ENCODE data around the gene HS2ST1. TPM values are rescaled to one million over a fixed set of nuclear protein-coding genes. Genes with fewer than 3 reads are reported as not detected.

The HS2ST1 gene
- total and polyA plus RNA-seq, 2 donors (not counting 3 experiments of a cell fraction or from before 2014, with no cell fraction given), result 5.5 to 31.2 TPM

- FAIRE-seq, result no peak
- Histone ChIP-seq H2AFZ (ENCODE audit: low read depth, low read length) (no peak overlapping the region), H3K9me1 (replicated peaks; ENCODE audit: control insufficient read depth, extremely low read depth, insufficient read depth, low read length) (no peaks in the 10 kb centered on the region), H3K36me3 (ENCODE audit: control insufficient read depth in 2 of 2, extremely low read depth in 1 of 2, insufficient read depth in 2 of 2, low read length in 2 of 2) (no peaks in the 10 kb centered on the region), H3K4me2 (ENCODE audit: insufficient read depth, low read length) (no peak overlapping the region), H4K20me1 (replicated peaks; ENCODE audit: control insufficient read depth, extremely low read depth, insufficient read depth, low read length) (no peaks in the 10 kb centered on the region), H3K79me2 (ENCODE audit: control insufficient read depth, insufficient read depth, low read length) (no peaks in the 10 kb centered on the region), H3K9me3 (replicated peaks; ENCODE audit: control insufficient read depth, insufficient read depth, low read length) (no peaks in the 10 kb centered on the region), H3K27ac (ENCODE audit: insufficient read depth, low read depth, low read length) (no peak overlapping the region), H3K4me1 (ENCODE audit: control insufficient read depth, extremely low read depth, insufficient read depth, low read length) (no peaks in the 10 kb centered on the region), H3K27me3 (ENCODE audit: control insufficient read depth in 2 of 2, insufficient read depth in 2 of 2, low read length in 2 of 2) (no peaks in the 10 kb centered on the region), H3K9ac (replicated peaks; ENCODE audit: extremely low read depth, insufficient read depth, low read length) (no peak overlapping the region), H3K4me3 (replicated peaks in 1 of 3; ENCODE audit: insufficient read depth in 1 of 3, low read depth in 1 of 3, low read length in 3 of 3) (no peak overlapping the region)
- CTCF ChIA-PET, result interaction anchor here (0.8 to 0.9 kb wide), 2 partner anchors 12 kb away, joined by 4 read pairs; no protein-coding TSS in a partner anchor
- intact Hi-C loops (cut with micrococcal nuclease) (no loop called here), dilution Hi-C loops (cut with MboI; ENCODE audit: extremely low pct_ligation_motif_present, low sequenced_read_pairs) (no loop called here)
- no peak for TF ChIP-seq MAX (IDR thresholded peaks at IDR 0.05; ENCODE audit: insufficient read depth, insufficient read length)
- POLR2A ChIA-PET, result no interaction called here
- no TSS peak for BruUV-seq (replicated peaks)
- no peak for DNase-seq (ENCODE audit: low read depth, low spot score)
Observed at GRCh38 chr1:87052961-87053360, 138.5 kb downstream of the HS2ST1 start.

- POLR2A ChIA-PET, result no interaction called here
- Histone ChIP-seq H3K9ac (replicated peaks; ENCODE audit: extremely low read depth, insufficient read depth, low read length) (no peak overlapping the region), H3K36me3 (ENCODE audit: control insufficient read depth in 2 of 2, extremely low read depth in 1 of 2, insufficient read depth in 2 of 2, low read length in 2 of 2) (no peaks in the 10 kb centered on the region), H3K9me1 (replicated peaks; ENCODE audit: control insufficient read depth, extremely low read depth, insufficient read depth, low read length) (no peaks in the 10 kb centered on the region), H4K20me1 (replicated peaks; ENCODE audit: control insufficient read depth, extremely low read depth, insufficient read depth, low read length) (no peaks in the 10 kb centered on the region), H3K27ac (ENCODE audit: insufficient read depth, low read depth, low read length) (no peak overlapping the region), H3K4me3 (replicated peaks in 1 of 3; ENCODE audit: insufficient read depth in 1 of 3, low read depth in 1 of 3, low read length in 3 of 3) (no peak overlapping the region), H3K4me1 (ENCODE audit: control insufficient read depth, extremely low read depth, insufficient read depth, low read length) (no peaks in the 10 kb centered on the region), H3K27me3 (ENCODE audit: control insufficient read depth in 2 of 2, insufficient read depth in 2 of 2, low read length in 2 of 2) (no peaks in the 10 kb centered on the region), H3K79me2 (ENCODE audit: control insufficient read depth, insufficient read depth, low read length) (no peaks in the 10 kb centered on the region), H2AFZ (ENCODE audit: low read depth, low read length) (no peak overlapping the region), H3K4me2 (ENCODE audit: insufficient read depth, low read length) (no peak overlapping the region), H3K9me3 (replicated peaks; ENCODE audit: control insufficient read depth, insufficient read depth, low read length) (no peaks in the 10 kb centered on the region)
- TF ChIP-seq POLR2AphosphoS5 (IDR thresholded peaks at IDR 0.05; ENCODE audit: insufficient read depth, low read depth, low read length), result no peak
- TF ChIP-seq JUN (IDR thresholded peaks at IDR 0.05; ENCODE audit: borderline replicate concordance, insufficient read depth, insufficient read length, low read depth), result no peak
- no peak for TF ChIP-seq POLR2A (IDR thresholded peaks at IDR 0.05; ENCODE audit: low read depth, low read length)
- TF ChIP-seq MYC (IDR thresholded peaks at IDR 0.05; ENCODE audit: low read depth, low read length), result no peak
- no peak for TF ChIP-seq EZH2 (IDR thresholded peaks at IDR 0.05; ENCODE audit: borderline replicate concordance, low read depth, low read length, severe bottlenecking)
- TF ChIP-seq GATA2 (IDR thresholded peaks at IDR 0.05; ENCODE audit: insufficient read depth, insufficient read length, low read depth, low read length), result no peak
- TF ChIP-seq MAX (IDR thresholded peaks at IDR 0.05; ENCODE audit: insufficient read depth, insufficient read length), result no peak
- TF ChIP-seq CTCF (IDR thresholded peaks at IDR 0.05; ENCODE audit: extremely low read depth in 1 of 2, insufficient read depth in 1 of 2, low read depth in 1 of 2, low read length in 2 of 2), result no peak
- no peak for TF ChIP-seq FOS (IDR thresholded peaks at IDR 0.05; ENCODE audit: borderline replicate concordance, insufficient read depth, low read length)
- CTCF ChIA-PET, result interaction anchor here (0.8 to 0.9 kb wide), 2 partner anchors 11 to 13 kb away, joined by 4 read pairs; no protein-coding TSS in a partner anchor
- BruUV-seq (replicated peaks), result no TSS peak
- dilution Hi-C loops (cut with MboI; ENCODE audit: extremely low pct_ligation_motif_present, low sequenced_read_pairs), result no loop called here
- intact Hi-C loops (cut with micrococcal nuclease), result no loop called here
- FAIRE-seq, result no peak
- DNase-seq (ENCODE audit: low read depth, low spot score), result no peak
Observed at GRCh38 chr1:87053446-87053845, 139.0 kb downstream of the HS2ST1 start.
